Middle frontal gyrus (tissue), 1 donor: Measurements from ENCODE around the gene DDC.
"Not testable (repeated sequence)": the region's sequence is repeated elsewhere in the genome, so short reads cannot be mapped to it uniquely, and the experiment has no call there.

ENCODE experiments used
- DNase-seq: peaks from one replicate; pipeline ENCODE4 v3.0.0-alpha.2; 2015; ENCODE audit warnings: low spot score; ENCODE audit errors: extremely low spot score

The DDC gene

DNA sequence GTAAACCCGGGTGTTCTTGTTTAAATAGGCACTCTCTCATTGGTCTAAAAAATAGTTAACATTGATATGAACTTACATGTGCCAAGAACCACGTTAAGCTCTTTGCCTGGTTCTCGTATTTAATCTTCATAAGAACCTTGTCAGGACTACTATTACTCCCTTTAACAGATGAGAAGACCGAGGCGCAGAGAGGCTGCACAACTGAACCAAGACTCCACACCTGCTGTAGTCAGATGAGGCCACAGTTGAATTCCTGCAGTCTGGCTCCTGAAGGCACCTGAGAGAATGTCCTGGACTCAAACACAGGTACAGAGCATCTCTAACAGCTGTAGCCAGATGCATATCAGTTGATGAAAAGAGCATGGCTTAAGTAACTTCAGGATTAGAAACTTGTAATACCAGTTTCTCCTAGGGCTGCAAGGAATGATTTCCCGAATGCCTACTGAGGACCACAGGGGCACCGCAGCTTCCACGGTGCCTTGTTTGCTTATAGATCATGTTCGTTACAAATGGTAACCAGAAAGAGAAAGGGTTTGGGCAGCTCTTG is 9.5 kb downstream of the DDC start:
- no peak for DNase-seq

DNA sequence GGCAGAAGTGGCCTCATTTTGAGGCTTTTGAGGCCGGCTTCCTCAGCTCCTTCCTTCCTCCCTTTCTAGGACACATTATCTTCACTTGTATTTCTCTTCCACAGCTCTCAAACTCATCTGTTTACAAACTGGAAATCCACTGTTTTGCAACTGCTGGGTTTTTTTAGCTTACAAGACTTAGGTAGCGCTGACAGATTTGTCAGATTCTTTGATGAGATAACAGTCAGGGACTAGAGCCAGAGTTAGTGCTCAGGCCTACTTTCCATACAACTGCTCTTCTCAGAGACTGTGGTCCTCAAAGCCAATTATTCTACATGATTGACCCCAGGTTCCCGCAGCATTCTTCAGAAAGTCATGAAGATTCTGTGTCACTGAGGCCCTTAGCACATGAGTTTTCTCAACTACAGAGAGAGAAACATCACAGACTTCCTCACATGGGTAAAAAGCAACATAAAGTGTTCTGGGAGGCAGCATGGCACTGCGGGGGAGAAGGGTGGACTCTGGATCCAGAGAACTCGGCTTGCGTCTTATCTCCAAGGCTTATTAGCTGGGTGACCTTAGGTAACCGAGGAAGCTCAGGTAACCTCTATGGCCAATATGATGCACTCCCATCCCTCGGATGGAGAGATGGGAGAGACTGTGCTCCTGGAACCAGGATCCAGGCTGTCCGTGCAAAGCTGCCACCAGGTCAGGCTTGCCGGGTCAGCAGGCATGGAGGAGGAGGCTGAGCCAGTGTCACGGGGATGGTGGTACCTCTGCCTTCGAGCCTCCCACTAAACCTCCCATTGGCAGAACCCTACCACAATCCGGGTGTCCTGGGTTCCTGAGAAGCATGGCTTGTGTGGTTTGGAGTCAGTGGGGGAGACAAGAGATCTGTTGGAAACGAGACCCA is 10.5 kb downstream of the DDC start:
- DNase-seq = no peak

- DNase-seq = no peak
Observed at GRCh38 chr7:50553973-50554372, 11.2 kb downstream of the DDC start.

- no peak for DNase-seq
Observed at GRCh38 chr7:50552921-50553320, 12.3 kb downstream of the DDC start.

DNA sequence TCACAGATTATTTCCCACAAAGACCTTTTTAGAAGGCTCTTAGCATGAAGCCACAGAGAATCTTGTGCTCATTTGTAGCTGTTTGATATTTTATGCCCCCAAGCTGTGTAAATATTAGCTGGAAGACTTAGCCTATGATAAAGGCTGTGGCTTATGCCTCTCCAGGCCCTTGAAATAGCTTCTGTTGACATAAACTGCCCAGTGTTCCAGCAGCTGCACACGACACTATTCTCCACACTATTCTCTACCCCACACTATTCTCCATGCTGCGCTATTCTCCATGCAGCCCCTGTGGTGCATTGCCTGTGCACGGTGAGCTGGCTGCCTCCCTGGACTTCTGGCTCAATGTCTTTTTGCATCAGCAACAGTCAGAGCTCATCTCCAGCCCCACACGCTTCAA is 13.1 kb downstream of the DDC start:
- DNase-seq = no peak

DNA sequence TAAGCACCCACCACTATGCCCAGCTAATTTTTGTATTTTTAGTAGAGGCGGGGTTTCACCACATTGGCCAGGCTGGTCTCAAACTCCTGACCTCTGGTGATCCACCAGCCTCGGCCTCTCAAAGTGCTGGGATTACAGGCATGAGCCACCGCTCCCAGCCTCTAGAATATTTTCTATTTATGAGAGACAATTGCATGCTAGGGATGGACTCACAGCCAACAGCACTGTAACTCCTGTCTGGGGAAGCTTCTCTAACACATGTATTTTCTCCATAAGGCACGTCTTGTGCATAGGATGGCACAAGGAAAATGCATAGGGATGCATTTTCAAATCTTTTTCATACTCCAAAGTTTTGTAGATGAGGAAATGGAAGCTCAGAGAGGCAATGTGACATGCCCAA is 19.6 kb downstream of the DDC start:
- not testable (repeated sequence) for DNase-seq

DNA sequence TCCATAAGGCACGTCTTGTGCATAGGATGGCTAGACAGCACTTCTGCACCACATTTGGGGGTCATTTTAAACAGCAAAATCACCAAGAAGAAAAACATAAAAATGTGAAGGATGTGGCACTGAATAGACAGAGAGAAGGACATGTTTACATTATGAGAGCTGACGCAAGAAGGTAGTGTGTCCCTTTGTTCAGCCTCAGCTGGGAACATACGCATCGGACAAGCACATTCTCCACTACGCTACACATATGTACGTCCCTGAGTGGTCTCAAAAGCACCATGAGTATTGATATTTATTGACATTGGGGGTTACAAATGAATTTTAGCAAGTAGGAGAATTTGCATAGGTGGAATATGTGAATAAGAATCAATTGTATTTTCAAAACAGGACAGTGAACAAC is 20.2 kb downstream of the DDC start:
- no peak for DNase-seq

DNA sequence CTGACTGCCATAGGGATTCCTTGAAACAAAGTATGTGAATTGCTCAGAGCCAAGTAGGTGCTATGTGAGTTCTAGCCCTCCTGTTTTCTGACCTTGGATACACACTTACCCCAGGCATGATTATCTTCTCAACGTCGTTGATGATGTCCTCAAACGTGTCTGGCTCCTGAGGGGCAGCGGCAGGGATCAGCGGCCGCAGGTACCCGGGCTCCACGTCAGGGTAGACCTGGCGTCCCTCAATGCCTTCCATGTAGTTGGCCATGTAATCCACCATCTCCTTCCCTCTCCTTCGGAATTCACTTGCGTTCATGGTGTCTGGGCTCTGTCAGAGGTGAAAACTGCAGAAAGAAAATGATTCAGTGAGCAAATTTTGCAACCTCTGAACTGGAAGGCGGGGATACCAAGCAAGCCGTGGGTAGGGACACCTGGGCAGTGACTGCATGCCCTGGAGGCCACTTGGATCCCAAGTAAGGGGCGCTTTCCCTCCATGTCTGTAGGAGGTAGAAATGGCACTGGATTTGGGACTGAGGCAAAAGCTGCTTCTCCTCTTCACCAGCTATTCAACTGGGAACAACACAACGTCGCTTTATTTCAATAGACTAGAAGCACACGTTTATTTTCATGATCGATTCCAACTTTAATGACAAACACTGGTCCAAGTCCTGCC is 21.3 kb downstream of the DDC start:
- no peak for DNase-seq

- DNase-seq = no peak
Observed at GRCh38 chr7:50542132-50542531, 23.1 kb downstream of the DDC start.

DNA sequence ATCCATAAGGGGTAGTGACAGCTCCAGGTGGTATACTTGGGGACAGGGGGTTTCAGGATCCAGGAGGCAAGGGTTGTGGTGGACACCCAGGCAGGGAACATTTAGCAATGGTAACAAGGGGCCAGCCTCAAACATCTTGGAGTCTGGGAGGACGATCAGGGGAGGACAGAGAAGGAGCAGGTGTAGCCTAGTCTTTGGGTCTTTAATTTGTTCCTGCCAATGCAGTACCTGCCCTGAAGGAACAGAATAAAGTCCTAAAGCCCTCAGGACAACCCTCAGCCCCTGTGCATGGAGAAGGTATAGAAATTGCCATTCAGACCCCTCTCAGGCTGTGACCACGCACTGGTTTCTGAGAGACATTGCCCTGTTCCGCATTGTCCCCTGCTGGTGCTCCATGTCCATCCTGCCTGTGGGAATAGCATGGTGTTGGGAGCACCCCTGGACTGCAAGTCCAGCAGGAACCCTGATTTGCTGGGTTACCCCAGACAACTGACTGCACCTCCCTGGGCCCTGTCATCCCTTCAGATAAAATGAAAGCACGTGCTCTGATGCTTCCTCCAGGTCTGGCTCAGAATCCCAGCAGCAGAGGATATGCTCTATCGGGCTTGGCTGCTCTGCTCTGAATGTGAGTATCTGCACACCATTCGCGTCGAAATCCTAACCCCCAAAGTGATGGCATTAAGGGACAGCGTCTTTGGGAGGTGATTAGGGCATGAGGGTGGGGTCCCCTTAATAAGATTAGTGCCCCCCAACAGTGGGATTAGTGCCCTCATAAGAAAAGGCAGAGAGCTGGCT is 24.2 kb downstream of the DDC start:
- DNase-seq = no peak

GRCh38 chr7:50539725-50540124 is 25.5 kb downstream of the DDC start:
- no peak for DNase-seq

GRCh38 chr7:50538478-50538877 is 26.7 kb downstream of the DDC start:
- DNase-seq = no peak

DNA sequence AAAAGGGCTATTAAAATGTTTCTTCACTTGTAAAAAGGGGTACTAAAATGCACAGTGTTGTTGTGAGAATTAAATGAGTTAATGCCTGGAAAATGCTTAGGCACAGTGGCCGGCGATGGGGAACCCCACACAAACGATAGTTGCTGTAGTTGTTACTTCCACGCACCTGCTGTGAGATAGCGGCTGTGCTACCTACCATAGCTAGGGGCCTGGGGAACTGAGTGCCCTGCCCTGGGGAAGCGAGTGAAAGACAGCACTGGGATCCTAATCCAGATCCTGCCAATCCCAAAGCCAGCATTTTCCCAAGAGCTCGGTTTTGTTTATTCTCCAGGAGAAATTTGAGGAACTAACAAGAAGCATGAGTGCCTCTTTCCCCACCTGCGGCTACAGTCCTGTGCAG is 27.8 kb downstream of the DDC start:
- no peak for DNase-seq

GRCh38 chr7:50535291-50535711 is 29.9 kb downstream of the DDC start:
- DNase-seq = not testable (repeated sequence)

DNA sequence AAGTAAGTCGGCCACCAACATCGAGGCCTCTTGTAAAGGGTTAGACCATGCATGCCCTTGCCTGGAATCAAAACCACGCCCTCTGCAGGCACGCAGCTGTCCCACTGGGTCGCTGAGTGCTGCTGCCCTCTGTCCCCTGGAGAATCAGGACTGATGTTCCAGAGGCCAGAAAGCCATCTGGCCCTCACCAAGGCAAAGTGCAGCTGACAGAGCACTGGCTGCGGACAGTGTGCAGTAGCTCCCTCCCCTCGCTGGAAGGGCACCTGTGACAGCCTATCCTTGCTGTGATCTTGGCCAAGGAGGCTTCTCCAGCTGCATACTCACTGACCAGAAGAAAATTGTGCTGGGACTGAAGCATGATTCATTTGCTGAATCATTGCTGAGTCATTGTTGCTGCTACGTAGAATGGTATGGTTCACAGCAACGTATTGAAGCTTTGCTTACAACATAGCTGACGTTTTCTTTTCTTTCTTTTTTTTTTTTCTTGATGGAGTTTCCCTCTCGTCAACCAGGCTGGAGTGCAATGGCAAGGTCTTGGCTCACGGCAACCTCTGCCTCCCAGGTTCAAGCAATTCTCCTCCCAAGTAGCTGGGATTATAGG is 30.4 kb downstream of the DDC start:
- no peak for DNase-seq

DNA sequence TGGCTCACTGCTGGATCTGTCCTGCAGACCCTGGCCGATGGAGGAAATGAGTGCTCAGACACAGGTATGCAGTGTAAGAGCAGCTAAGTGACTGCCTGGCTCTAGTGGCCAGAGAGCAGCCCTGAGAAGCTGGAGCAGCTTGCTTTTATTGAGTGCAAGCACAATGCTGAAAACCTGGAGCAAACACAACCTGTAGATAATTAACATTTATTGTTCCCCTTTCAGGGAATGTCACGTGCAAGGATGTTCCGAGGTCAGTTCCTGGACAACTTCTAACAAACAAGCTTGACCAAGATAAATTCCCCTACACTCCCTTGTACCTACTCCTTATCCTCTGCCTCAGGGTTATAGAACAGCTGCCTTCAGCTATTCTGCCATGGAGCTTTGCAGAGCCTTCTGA is 31.3 kb downstream of the DDC start:
- no peak for DNase-seq

DNA sequence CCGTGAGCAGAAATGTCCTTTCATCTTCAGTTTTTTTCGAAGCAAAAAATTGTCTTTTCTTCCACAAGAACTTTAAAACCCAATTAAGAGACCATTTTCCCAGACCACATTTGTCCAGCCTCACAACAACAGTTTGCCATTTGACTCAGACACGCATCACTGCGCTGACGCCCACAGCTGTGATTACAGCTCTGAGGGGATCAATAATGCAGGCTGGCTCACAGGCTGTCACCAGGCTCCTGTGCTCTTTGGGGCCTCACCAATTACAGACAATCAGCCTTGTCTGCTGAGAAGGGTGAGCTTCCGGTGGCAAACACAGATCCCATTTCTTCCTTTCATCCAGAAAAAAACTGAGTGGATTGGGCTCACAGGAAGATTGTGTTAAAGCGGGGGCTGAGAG is 33.3 kb downstream of the DDC start:
- DNase-seq = no peak

- no peak for DNase-seq
Observed at GRCh38 chr7:50531401-50531911, 33.7 kb downstream of the DDC start.

DNA sequence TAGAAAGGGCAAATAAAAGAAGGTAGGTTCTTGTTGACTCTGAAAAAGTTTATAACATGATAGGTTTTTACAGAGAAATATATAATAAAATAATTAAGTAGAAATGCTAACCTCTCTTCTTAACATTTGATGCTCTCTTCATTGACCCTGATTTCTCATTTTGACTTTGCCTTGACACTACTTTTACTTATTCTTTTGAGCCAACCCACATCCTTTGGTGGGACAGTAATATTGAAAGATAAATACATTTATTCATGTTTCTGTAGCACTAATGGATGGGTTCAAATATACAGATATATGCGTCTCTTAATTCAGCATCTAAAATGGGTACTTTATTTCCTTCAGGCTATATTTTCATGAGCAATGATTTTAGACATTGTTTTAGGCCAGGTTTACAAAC is 34.4 kb downstream of the DDC start:
- DNase-seq = no peak

DNA sequence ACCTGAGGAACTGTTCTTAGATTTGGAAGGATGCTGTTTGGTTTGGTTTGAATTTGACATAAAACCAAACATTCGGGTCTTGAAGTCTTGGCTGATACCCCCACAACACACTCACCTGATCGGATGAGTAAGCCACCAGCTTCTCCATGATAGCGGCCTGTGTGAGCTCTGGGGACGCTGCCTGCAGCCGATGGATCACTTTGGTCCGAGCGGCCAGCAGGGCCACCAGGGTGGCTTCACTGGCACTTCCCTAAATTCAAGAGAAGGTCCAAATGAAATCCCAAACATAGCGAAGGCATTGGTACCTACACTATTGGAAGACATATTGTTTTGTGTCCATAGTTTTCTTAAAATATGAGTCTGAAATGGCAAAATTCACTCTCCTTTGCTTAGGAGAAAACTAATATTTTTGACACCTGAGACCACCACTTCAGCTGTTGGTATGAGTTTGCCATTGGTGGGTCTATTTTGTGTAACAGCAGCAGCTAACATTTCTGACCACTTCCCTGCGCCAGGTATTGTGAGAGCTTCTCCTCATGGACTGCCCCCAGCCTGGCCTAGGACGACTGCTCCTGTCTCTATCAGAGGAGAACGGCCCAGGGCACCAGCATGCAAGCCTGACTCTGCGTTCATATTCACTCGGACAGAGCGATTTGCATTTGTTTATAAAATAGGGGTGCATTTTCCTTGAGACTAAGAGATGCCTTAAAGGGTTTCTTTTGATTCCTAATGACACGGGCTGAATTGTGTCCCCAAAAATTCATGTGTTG is 35.9 kb downstream of the DDC start:
- no peak for DNase-seq
